HPDE6-E6E7 (cell line): ENCODE results near the gene FAM174A.

Experiments used
- DNase-seq: peaks from one replicate; pipeline ENCODE4 v3.0.0; 2011; ENCODE audit warnings: missing footprints; ENCODE audit errors: extremely low spot score

The FAM174A gene

DNA sequence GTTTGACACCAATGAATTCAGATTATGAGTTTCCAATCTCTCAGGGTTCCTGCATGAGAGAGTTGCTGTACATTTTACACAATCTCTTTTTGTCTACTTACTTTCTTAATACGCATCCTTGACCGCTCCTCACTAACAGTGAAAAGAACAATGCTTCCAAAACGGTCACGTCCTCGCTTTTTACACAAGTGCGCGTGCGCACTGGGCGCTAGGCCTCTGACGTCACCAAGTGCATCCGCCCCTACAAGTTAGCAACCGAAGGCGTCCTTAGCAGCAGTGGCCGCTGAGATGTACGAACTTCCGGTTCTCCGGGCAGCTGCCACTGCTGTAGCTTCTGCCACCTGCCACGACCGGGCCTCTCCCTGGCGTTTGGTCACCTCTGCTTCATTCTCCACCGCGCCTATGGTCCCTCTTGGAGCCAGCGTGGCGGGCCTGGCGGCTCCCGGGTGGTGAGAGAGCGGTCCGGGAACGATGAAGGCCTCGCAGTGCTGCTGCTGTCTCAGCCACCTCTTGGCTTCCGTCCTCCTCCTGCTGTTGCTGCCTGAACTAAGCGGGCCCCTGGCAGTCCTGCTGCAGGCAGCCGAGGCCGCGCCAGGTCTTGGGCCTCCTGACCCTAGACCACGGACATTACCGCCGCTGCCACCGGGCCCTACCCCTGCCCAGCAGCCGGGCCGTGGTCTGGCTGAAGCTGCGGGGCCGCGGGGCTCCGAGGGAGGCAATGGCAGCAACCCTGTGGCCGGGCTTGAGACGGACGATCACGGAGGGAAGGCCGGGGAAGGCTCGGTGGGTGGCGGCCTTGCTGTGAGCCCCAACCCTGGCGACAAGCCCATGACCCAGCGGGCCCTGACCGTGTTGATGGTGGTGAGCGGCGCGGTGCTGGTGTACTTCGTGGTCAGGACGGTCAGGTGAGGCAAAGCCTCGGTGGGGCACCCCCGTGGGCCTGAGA is at the start of gene FAM174A:
TSS of gene FAM174A (plus strand) at position 315 of the 946 bp plus-strand sequence. CDS start at position 472, 157 bp downstream.
- DNase-seq = peak; percentile 86

GRCh38 chr5:100493996-100494395 is 41.2 kb upstream of the FAM174A start:
- no peak for DNase-seq

DNA sequence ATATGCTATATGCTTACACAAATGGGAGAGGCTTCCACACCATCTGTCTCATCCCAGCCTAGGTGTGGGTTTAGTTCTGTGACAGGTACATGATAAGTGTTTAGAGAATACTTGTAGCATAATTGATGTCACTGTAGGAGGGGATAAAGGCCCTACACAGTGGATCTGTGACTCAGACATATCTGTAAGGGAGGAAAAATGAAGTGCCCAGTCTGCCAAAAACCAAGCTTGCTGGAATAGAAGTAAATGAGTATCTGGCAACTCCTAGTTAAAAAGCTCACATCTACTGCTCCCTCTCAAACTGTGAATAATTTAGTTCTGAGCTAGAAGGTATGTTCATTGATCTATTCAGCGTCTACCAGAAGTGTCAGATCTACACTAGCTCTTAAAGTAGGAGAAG is 38.9 kb upstream of the FAM174A start:
- DNase-seq = no peak

DNA sequence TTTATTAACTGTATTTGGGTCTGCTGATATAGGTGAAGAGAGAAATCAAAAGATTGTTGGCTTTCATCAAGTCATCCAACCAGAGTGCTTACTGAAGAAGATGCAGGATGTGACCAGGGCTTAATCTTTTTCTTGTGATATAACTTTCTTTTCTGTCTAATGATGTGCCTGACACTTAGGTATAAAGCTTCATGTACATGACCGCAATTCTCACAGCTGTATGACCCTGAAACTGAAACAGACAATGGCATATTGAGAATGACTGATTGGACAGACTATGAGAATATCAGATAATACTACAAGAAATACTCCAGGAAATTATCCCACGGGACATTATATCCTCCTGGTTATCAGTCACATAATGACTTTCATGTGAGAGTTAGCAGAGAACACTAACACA is 32.5 kb upstream of the FAM174A start:
- no peak for DNase-seq

DNA sequence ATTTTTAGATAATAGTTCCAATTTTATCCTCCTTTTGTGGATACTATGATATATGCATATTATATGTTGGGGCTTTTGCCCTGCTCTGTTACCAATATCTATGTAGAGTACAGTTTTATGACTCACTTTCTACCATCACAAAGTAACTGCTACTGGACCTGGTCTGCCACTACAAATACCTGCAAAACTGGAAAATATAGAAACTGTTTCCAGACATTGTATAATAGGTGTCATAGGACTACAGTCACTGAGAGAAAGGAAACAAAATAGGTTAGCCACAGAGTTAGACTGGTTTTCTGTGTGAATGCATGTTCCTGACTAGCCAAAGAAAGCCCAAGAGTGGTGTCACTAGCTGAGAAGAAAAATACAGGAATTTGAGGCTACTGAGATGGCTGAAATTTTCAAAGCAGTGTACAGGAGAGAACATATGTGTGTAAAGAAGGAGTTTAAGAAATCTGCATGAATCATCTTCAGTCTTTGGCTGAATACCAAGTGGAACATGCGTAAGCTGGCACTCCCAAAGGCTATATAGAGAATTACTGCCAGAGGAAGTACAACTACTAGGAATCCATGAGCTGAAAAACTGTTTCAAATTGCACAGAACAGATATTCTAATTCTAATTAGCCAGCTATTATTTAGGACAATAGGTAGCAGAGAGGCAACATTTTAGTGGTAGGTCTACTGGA is 29.0 kb upstream of the FAM174A start:
- peak; percentile 44 for DNase-seq

DNA sequence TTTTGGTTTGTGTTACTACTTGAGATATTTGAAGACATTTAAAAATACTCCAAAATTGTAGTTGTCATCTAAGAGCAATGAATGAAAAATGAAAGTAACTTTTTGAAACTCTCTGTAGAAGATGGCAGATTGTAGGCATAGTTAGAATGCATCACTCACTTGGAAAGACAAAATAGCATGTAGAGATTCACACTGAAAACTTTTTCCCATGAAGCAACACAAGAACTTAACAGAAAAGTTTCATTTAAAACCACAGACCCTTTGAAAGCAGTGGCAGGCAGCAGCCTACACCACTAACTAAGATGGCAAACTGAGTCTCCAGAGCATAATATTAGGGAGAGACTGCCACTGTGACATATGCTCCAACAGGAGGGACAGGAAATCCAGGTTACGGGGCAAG is 18.9 kb upstream of the FAM174A start:
- DNase-seq = no peak

GRCh38 chr5:100517301-100517974 is 17.7 kb upstream of the FAM174A start:
- DNase-seq = no peak

DNA sequence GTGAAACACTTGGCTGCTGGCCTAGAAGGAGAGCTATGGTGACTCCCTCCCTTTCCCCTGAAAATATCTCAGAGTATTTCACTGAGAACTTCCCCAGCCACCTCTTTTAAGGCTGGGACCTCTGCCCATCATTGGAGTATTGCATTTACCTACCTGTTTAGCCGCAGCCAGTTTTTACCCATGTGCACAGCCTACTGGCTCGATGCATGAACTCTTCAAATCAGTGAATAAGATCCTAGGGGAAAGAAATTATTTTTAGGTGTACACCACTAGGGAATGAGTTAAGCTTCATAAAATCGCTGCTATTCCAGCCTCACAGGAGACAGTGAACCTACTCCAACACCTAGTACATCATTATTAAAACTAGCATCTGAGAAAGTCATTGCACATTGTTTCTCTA is 16.8 kb upstream of the FAM174A start:
- no peak for DNase-seq

- no peak for DNase-seq
Measured at GRCh38 chr5:100519075-100519474, 16.1 kb upstream of the FAM174A start.

DNA sequence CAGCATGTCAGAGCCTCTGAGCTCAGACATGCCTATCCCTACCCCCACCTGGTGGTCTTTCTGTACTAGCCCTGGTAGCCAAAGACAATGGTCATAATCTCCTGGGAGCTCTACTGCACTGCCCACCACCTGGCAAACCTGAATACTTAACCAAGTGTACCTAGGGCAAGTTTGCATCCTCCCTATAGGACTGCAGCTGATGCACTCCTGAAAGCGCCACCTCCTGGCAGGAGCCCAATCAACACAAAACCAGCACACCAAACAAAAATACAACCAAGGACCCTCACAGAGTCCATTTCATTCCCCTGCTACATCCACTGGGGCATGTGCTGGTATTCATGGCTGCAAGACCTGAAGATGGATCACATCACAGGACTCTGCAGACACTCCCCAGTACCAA is 14.8 kb upstream of the FAM174A start:
- DNase-seq = no peak

GRCh38 chr5:100537946-100538345 is 2.8 kb downstream of the FAM174A start:
- DNase-seq = no peak

DNA sequence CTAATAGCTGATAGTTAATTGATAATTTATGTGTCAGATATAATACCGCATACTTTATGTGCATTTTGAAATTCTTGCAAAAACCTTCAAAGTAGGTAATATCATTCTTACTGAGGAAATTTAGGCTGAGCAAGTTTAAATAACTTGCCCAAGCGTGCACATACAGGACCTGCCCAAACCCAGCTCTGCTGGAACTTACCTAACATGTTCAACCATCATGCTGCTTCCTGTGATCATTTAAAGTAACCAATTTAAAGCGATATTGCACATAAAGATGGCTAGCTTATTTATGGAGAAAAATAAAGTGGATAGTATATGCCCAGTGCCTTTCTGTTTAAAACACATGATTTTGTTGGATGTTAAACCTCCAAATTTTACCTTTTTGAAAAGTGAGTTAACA is 4.3 kb downstream of the FAM174A start:
- DNase-seq = no peak

DNA sequence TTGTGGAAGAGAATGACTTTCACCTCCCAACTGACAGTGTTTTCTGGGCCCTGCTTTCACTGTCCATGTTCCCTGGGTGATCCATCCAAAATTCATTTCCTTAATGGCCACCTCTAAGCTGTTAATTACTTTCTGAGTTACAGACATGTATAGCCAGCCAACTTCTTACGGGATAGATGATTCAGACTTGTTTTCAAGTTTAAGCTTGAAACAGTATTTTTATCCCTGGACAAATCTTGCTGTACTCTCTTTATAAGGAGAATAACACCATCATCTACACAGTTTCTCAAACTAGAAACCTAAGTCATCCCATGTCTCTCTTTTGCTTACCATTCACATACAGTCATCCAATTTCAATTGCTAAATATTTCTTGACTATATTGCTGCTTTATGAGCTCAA is 6.9 kb downstream of the FAM174A start:
- no peak for DNase-seq

- no peak for DNase-seq
Measured at GRCh38 chr5:100546001-100546400, 10.8 kb downstream of the FAM174A start.

GRCh38 chr5:100550531-100551051 is 15.4 kb downstream of the FAM174A start:
- no peak for DNase-seq

DNA sequence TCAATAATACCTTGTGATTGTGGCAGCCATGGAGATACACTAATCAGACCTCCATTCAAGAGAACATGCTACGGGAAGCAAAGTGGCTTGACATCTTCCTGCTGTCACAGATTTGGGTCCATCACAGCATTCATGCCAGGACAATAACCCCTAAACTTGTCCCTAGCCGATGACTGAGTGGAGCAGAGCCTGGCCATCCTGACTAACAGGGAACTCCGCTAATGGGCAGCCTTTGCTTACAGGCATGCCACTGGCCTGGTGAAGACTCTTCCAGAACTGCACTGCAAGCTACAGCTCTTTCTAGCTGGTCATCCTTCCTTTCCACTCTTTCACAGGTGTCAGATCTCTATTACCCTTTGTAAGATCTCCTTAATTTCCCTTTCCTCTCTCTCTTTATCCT is 16.0 kb downstream of the FAM174A start:
- DNase-seq = no peak

DNA sequence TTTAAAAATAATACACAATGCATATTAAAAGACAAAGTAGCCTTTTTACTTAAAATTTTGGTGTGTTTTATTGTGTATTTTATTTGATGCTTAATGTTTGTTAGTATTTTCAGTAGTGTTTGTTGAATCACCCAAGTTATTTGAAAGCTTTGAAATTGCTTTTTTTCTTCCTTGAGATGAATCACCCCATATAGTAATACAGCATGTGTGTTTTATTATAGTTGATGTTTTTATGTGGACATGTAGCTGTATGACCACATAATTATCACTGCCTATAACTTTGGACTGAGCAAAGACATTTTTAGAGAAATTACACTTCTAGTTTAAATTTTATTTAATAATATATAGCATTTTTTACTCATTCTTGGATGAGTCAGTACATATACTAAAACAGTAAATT is 18.0 kb downstream of the FAM174A start:
- no peak for DNase-seq

GRCh38 chr5:100560860-100561259 is 25.7 kb downstream of the FAM174A start:
- no peak for DNase-seq

DNA sequence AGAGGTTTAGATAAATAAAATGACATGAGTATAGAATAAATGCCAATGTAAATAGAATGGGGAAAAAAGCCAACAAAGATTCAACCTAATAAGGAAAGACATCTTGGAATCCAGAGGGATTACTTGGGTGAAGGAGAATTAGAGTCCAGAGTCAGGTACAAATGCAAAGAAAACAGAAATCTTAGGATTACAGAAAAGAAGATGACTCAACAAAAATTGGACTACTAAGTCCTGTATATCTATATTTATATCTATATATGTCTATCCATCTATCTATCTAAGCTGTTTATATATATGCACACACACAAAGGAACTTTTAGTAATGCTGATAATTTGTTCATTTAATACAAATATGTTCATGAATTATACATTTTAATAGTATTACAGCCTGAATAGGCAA is 27.6 kb downstream of the FAM174A start:
- DNase-seq = no peak

DNA sequence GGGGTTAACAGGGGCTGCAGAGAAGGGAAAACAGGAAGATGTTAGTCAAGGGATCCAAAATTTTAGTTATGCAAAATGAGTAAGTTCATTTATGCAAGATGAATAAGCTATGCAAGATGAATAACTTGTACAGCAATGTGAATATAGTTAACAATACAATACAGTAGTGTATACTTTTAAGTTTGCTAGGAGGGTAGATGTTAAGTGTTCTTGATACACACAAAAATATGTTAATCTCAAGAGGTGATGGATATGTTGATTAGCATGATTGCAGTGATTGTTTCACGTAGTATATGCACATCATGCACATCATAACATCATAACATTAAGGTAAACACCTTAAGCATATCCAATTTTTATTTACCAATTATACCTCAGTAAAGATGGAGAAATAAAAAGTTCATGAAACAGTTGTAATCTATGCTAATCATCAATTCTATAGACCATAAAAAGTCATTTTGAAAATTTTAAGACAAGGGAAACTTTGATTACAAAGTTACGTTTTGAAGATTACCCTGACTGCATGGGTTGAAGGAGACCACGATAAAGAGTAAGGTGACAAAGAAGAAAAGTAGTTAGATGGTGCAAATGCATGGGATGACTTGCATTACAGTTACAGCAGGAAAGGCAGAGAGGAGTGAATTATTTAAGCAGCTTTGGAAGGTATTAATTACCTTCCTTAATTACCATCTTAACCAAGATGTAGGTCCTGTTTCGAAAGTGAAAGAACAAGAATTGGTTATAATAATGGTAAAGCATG is 31.4 kb downstream of the FAM174A start:
- DNase-seq = no peak

- DNase-seq = no peak
Measured at GRCh38 chr5:100574716-100575115, 39.5 kb downstream of the FAM174A start.
